Neural progenitor cell (in vitro differentiated cells): Measurements from ENCODE around the gene PCLO. TPM values are rescaled to one million over a fixed set of nuclear protein-coding genes. Genes with fewer than 3 reads are reported as not detected.

Experiments
- DNase-seq: peaks from one replicate; pipeline ENCODE4 v3.0.0-alpha.2; 2016; ENCODE audit warnings: low spot score
- H2AFZ ChIP-seq: fragments of 200-600 bp; sonication (generic); replicated peaks from 2 replicates; pipeline ENCODE4 v1.6.1; 2016; ENCODE audit warnings: antibody characterized with exemption
- H3F3A ChIP-seq: fragments of 200-600 bp; sonication (generic); 2 replicates; pipeline ENCODE4 v1.6.1; 2016; ENCODE audit warnings: antibody characterized with exemption, low read depth
- H3K27ac ChIP-seq: fragments of 200-600 bp; sonication (generic); 2 replicates; pipeline ENCODE4 v1.5.1; 2016; ENCODE audit warnings: mild to moderate bottlenecking
- H3K27me3 ChIP-seq: fragments of 200-600 bp; sonication (generic); 2 replicates; pipeline ENCODE4 v1.6.1; 2016; ENCODE audit warnings: mild to moderate bottlenecking, moderate library complexity
- H3K36me3 ChIP-seq: fragments of 200-600 bp; sonication (generic); 2 replicates; pipeline ENCODE4 v1.5.1; 2016
- H3K4me1 ChIP-seq: fragments of 200-600 bp; sonication (generic); 2 replicates; pipeline ENCODE4 v1.6.1; 2016; ENCODE audit warnings: mixed run types
- H3K4me2 ChIP-seq: fragments of 200-600 bp; sonication (generic); 2 replicates; pipeline ENCODE4 v1.6.1; 2016
- H3K4me3 ChIP-seq: fragments of 200-600 bp; sonication (generic); 2 replicates; pipeline ENCODE4 v1.5.1; 2016
- H3K79me2 ChIP-seq: fragments of 200-600 bp; sonication (generic); 2 replicates; pipeline ENCODE4 v1.6.1; 2016; ENCODE audit warnings: low read depth
- H3K9ac ChIP-seq: fragments of 200-600 bp; sonication (generic); 2 replicates; pipeline ENCODE4 v1.6.1; 2016
- H3K9me3 ChIP-seq: fragments of 200-600 bp; sonication (generic); 2 replicates; pipeline ENCODE4 v1.5.1; 2016; ENCODE audit warnings: low read depth
- H4K20me1 ChIP-seq: fragments of 200-600 bp; sonication (generic); 2 replicates; pipeline ENCODE4 v1.6.1; 2016; ENCODE audit warnings: low read depth
- H3K27ac Mint-ChIP-seq: 3 replicates; pipeline ENCODE4 v1.8.0; 2021; ENCODE audit warnings: mixed read lengths
- H3K27me3 Mint-ChIP-seq: 2 replicates; pipeline ENCODE4 v1.8.0; 2022; ENCODE audit warnings: low read depth, mild to moderate bottlenecking, inconsistent platforms, moderate library complexity, mixed read lengths; ENCODE audit not compliant: insufficient read depth
- H3K36me3 Mint-ChIP-seq: 3 replicates; pipeline ENCODE4 v1.8.0; 2021; ENCODE audit warnings: mixed read lengths
- H3K4me1 Mint-ChIP-seq: 3 replicates; pipeline ENCODE4 v1.8.0; 2021; ENCODE audit warnings: mixed read lengths
- H3K4me3 Mint-ChIP-seq: 3 replicates; pipeline ENCODE4 v1.8.0; 2021; ENCODE audit warnings: mild to moderate bottlenecking, moderate library complexity, mixed read lengths
- H3K9me3 Mint-ChIP-seq: 3 replicates; pipeline ENCODE4 v1.8.0; 2020; ENCODE audit warnings: mixed read lengths
- CTCF ChIP-seq: fragments of 200-600 bp; sonication (generic); IDR thresholded peaks from 2 replicates; pipeline ENCODE4 v1.5.1; 2017; ENCODE audit warnings: antibody characterized with exemption, mild to moderate bottlenecking
- EZH2 ChIP-seq: fragments of 200-600 bp; sonication (generic); IDR thresholded peaks from 2 replicates; pipeline ENCODE4 v1.6.1; 2017; ENCODE audit warnings: antibody characterized with exemption, mild to moderate bottlenecking, moderate library complexity
- EZH2phosphoT487 ChIP-seq: fragments of 200-600 bp; sonication (generic); IDR thresholded peaks from 2 replicates; pipeline ENCODE4 v1.6.1; 2017; ENCODE audit warnings: antibody characterized with exemption
- total RNA-seq: library from RNA; depleted of rRNA; stranded (reverse); fragments of >200 nt; gene quantifications from 2 replicates; pipeline ENCODE4 v1.2.3, GENCODE V29; 2015; ENCODE audit warnings: low replicate concordance

The PCLO gene
- total RNA-seq, 1 donor from 2014 or later, result 2.0 TPM

- DNase-seq, result no peak
- Histone ChIP-seq H3K27me3 (no peaks in the 10 kb centered on the region), H3K4me2 (no peak overlapping the region), H4K20me1 (no peaks in the 10 kb centered on the region), H3K4me1 (peaks cover 18% of the 10 kb centered on the region), H3K9ac (no peak overlapping the region), H3K79me2 (no peaks in the 10 kb centered on the region), H2AFZ (no peak overlapping the region), H3K27ac (no peak overlapping the region), H3K4me3 (no peak overlapping the region), H3K9me3 (no peaks in the 10 kb centered on the region), H3K36me3 (no peaks in the 10 kb centered on the region), H3F3A (no peaks in the 10 kb centered on the region)
- no peaks in the 10 kb centered on the region for H3K36me3 Mint-ChIP-seq
- H3K27me3 Mint-ChIP-seq, result no peaks in the 10 kb centered on the region
- TF ChIP-seq CTCF, result no peak
- no peak for TF ChIP-seq EZH2
- TF ChIP-seq EZH2phosphoT487, result no peak
- no peaks in the 10 kb centered on the region for H3K9me3 Mint-ChIP-seq
- no peaks in the 10 kb centered on the region for H3K4me1 Mint-ChIP-seq
- H3K27ac Mint-ChIP-seq, result no peak overlapping the region
- no peak overlapping the region for H3K4me3 Mint-ChIP-seq
These were observed 42.0 kb upstream of the PCLO start for GRCh38 chr7:83204715-83205114.

DNA sequence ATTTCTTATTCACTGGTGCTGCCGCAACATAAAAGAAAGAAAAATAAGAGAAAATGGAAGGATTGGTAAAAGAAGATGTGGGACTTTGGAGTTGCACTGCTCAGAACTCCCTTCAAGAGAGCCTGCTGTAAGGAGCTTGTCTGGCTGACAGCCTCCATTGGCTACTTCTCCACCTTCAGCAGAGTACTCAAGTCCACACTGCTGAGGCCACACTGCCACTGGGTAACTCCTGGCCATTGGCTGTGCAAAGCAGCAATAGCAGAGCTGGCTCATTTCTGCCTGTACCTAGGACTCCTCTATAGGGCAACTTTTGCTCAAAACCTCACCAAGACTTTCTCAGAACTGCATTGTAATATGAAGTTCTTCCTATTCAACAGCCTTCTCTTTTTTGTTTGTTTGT is 38.7 kb upstream of the PCLO start:
- H3K4me2 ChIP-seq, result no peak overlapping the region
- H3K27ac ChIP-seq, result no peak overlapping the region
- H2AFZ ChIP-seq, result peak overlapping the region; percentile 69
- H3F3A ChIP-seq, result no peaks in the 10 kb centered on the region
- no peak for DNase-seq
- no peak overlapping the region for H3K9ac ChIP-seq
- H3K27me3 ChIP-seq, result no peaks in the 10 kb centered on the region
- no peak overlapping the region for H3K4me3 ChIP-seq
- no peaks in the 10 kb centered on the region for H3K9me3 ChIP-seq
- no peaks in the 10 kb centered on the region for H3K36me3 Mint-ChIP-seq
- H4K20me1 ChIP-seq, result no peaks in the 10 kb centered on the region
- no peaks in the 10 kb centered on the region for H3K27me3 Mint-ChIP-seq
- TF ChIP-seq EZH2phosphoT487, result no peak
- peak; percentile 3 for TF ChIP-seq CTCF
- H3K4me3 Mint-ChIP-seq, result no peak overlapping the region
- no peaks in the 10 kb centered on the region for H3K79me2 ChIP-seq
- no peak overlapping the region for H3K27ac Mint-ChIP-seq
- H3K36me3 ChIP-seq, result no peaks in the 10 kb centered on the region
- H3K9me3 Mint-ChIP-seq, result no peaks in the 10 kb centered on the region
- H3K4me1 ChIP-seq, result peaks cover 18% of the 10 kb centered on the region
- no peaks in the 10 kb centered on the region for H3K4me1 Mint-ChIP-seq

- no peak overlapping the region for H3K4me2 ChIP-seq
- Mint-ChIP-seq H3K9me3 (no peaks in the 10 kb centered on the region), H3K36me3 (no peaks in the 10 kb centered on the region), H3K27ac (no peak overlapping the region), H3K4me1 (no peaks in the 10 kb centered on the region), H3K4me3 (no peak overlapping the region), H3K27me3 (no peaks in the 10 kb centered on the region)
- no peaks in the 10 kb centered on the region for H4K20me1 ChIP-seq
- no peaks in the 10 kb centered on the region for H3K36me3 ChIP-seq
- H3K9ac ChIP-seq, result no peak overlapping the region
- H3K9me3 ChIP-seq, result no peaks in the 10 kb centered on the region
- H3K4me1 ChIP-seq, result no peaks in the 10 kb centered on the region
- TF ChIP-seq CTCF (no peak), EZH2phosphoT487 (no peak), EZH2 (no peak)
- no peaks in the 10 kb centered on the region for H3F3A ChIP-seq
- H3K4me3 ChIP-seq, result no peak overlapping the region
- no peak overlapping the region for H2AFZ ChIP-seq
- H3K27ac ChIP-seq, result no peak overlapping the region
- H3K79me2 ChIP-seq, result no peaks in the 10 kb centered on the region
- no peaks in the 10 kb centered on the region for H3K27me3 ChIP-seq
- DNase-seq, result no peak
These were observed 28.1 kb upstream of the PCLO start for GRCh38 chr7:83190659-83191389.
